Esophagus squamous epithelium (tissue), 5 donors: Measurements from ENCODE around the gene MYO6. TPM values are rescaled to one million over a fixed set of nuclear protein-coding genes. Genes with fewer than 3 reads are reported as not detected.

ENCODE experiments used
- DNase-seq: peaks from one replicate; lab custom pipeline; 2025; lab: John Stamatoyannopoulos, UW
- H3K27ac ChIP-seq, 4 donors: fragments of 200-600 bp; sonication (generic); one replicate each; pipeline ENCODE4 v1.5.1; 2016 to 2019; ENCODE audit warnings: mild to moderate bottlenecking in 1 of 4
- H3K27me3 ChIP-seq, 4 donors: fragments of 200-600 bp; sonication (generic); 1 replicate in 3 of 4; 2 replicates in 1 of 4; pipeline versions ENCODE4 v1.5.1 to v1.6.0; 2017 to 2021; ENCODE audit warnings: antibody characterized with exemption in 1 of 4
- H3K36me3 ChIP-seq, 3 donors: fragments of 200-600 bp; sonication (generic); one replicate each; pipeline ENCODE4 v1.5.1; 2016 to 2019
- H3K4me1 ChIP-seq, 3 donors: fragments of 200-600 bp; sonication (generic); one replicate each; pipeline ENCODE4 v1.5.1; 2017 to 2019
- H3K4me3 ChIP-seq, 4 donors: fragments of 200-600 bp; sonication (generic); 1 replicate in 3 of 4; 2 replicates in 1 of 4; pipeline ENCODE4 v1.5.1; 2016 to 2019; ENCODE audit warnings: mild to moderate bottlenecking in 2 of 4, moderate library complexity in 1 of 4
- H3K9me3 ChIP-seq, 3 donors: fragments of 200-600 bp; sonication (generic); one replicate each; pipeline ENCODE4 v1.5.1; 2016 to 2019
- CTCF ChIP-seq, 6 experiments: fragments of 450-650 bp in 4 of 6; fragments of 200-600 bp in 2 of 6; sonication (generic) in 2 of 6; IDR thresholded peaks; one replicate each; pipeline ENCODE4 v1.5.1; 2016 to 2019; ENCODE audit warnings: antibody characterized with exemption in 6 of 6, mild to moderate bottlenecking in 4 of 6, moderate library complexity in 4 of 6
- POLR2A ChIP-seq, 4 donors: fragments of 450-650 bp; IDR thresholded peaks; one replicate each; pipeline ENCODE4 v1.6.1; 2017; ENCODE audit warnings: antibody characterized with exemption in 4 of 4, mild to moderate bottlenecking in 4 of 4, moderate library complexity in 3 of 4
- WGBS, 2 donors: methylation state at CpG; one replicate each; pipeline ENCODE4 v1.1.5; 2018; 5-methylcytosine and 5-hydroxymethylcytosine counted together
- intact Hi-C: fragments of 100-400 bp; cut with DNase I; formaldehyde crosslinking; loops from one replicate; pipeline ENCODE4 v1.15.0; 2022
- total RNA-seq, 4 donors: library from RNA; depleted of rRNA; stranded (reverse); fragments of >200 nt; gene quantifications; one replicate each; pipeline ENCODE4 v1.1.0, GENCODE V29; 2016
- donor health status: DM: yes; HTN: yes; CAD: no.

Gene MYO6
- total RNA-seq, 4 donors from 2014 or later, result 22.1 to 37.0 (median 31.5) TPM

GRCh38 chr6:75818098-75818855 is 69.2 kb downstream of the MYO6 start:
- WGBS, 2 donors, result 60 to 67% methylated on average over 1 of the region's 1 CpG
- TF ChIP-seq POLR2A (IDR thresholded peaks at IDR 0.05), result no peak
- TF ChIP-seq CTCF (IDR thresholded peaks at IDR 0.05), result no peak
- Histone ChIP-seq H3K9me3 (no peaks in the 10 kb centered on the region), H3K4me3 (no peak overlapping the region), H3K27ac (no peak overlapping the region), H3K4me1 (no peaks in the 10 kb centered on the region), H3K36me3 (peaks cover 0 to 30% (median 0%) of the 10 kb centered on the region in 3 donors), H3K27me3 (no peaks in the 10 kb centered on the region)
- DNase-seq, result no peak
- intact Hi-C loops, result no loop called here

GRCh38 chr6:75819776-75820487 is 70.9 kb downstream of the MYO6 start:
- no peak for DNase-seq
- no peak for TF ChIP-seq POLR2A (IDR thresholded peaks at IDR 0.05)
- no peak for TF ChIP-seq CTCF (IDR thresholded peaks at IDR 0.05)
- Histone ChIP-seq H3K27me3 (no peaks in the 10 kb centered on the region), H3K9me3 (no peaks in the 10 kb centered on the region), H3K4me3 (no peak overlapping the region), H3K4me1 (no peaks in the 10 kb centered on the region), H3K27ac (no peak overlapping the region), H3K36me3 (peaks cover 0 to 34% (median 0%) of the 10 kb centered on the region in 3 donors)
- WGBS, 2 donors, result 87 to 94% methylated on average over 4 to 5 of the region's 5 CpGs
- intact Hi-C loops, result no loop called here

GRCh38 chr6:75824160-75824559 is 75.1 kb downstream of the MYO6 start:
- intact Hi-C loops, result no loop called here
- DNase-seq, result no peak
- TF ChIP-seq CTCF (IDR thresholded peaks at IDR 0.05) (no peak), POLR2A (IDR thresholded peaks at IDR 0.05) (no peak)
- Histone ChIP-seq H3K4me1 (no peaks in the 10 kb centered on the region), H3K9me3 (no peaks in the 10 kb centered on the region), H3K27me3 (no peaks in the 10 kb centered on the region), H3K4me3 (no peak overlapping the region), H3K36me3 (peaks cover 0 to 19% (median 0%) of the 10 kb centered on the region in 3 donors), H3K27ac (no peak overlapping the region)

- H3K27me3 ChIP-seq, result no peaks in the 10 kb centered on the region
These were observed 78.1 kb downstream of the MYO6 start for GRCh38 chr6:75827163-75827562.

More at GRCh38 chr6:75827163-75827562, 78.1 kb downstream of the MYO6 start:
- Histone ChIP-seq H3K4me1 (peaks cover 0 to 13% (median 0%) of the 10 kb centered on the region in 3 donors), H3K4me3 (no peak overlapping the region), H3K27ac (no peak overlapping the region), H3K9me3 (no peaks in the 10 kb centered on the region), H3K36me3 (peaks cover 0 to 10% (median 0%) of the 10 kb centered on the region in 3 donors)
- 85 to 92% methylated on average over 1 of the region's 1 CpG for whole genome bisulfite sequencing, 2 donors
- intact Hi-C loops, result no loop called here
- no peak for DNase-seq
- no peak for TF ChIP-seq CTCF (IDR thresholded peaks at IDR 0.05)
- no peak for TF ChIP-seq POLR2A (IDR thresholded peaks at IDR 0.05)
